ENCODE data around the gene CDR2L. TPM values are rescaled to one million over a fixed set of nuclear protein-coding genes. Genes with fewer than 3 reads are reported as not detected.
A peak's percentile ranks its signal among the peaks of the same experiment; 100 is the strongest.
"Not testable (repeated sequence)": the region's sequence is repeated elsewhere in the genome, so short reads cannot be mapped to it uniquely, and the experiment has no call there.

The CDR2L gene
- total and polyA plus RNA-seq, 3 experiments from 2014 or later: 0.06 to 1.7 (median 1.5) TPM

GRCh38 chr17:74961657-74962350 is 25.6 kb upstream of the CDR2L start:
- DNase-seq: peak; percentile 71 to 86 (median 78)
- no peaks in the 10 kb centered on the region for H3K9me3 Mint-ChIP-seq
- peaks cover 4 to 11% (median 7%) of the 10 kb centered on the region in 3 donors for H3K4me1 Mint-ChIP-seq
- H3K27ac ChIP-seq (ENCODE audit: low read depth, low read length): no peak overlapping the region
- POLR2A ChIA-PET: interaction anchor here (0.6 to 1.2 kb wide), 6 partner anchors 11 to 274 kb away, joined by 3 to 6 read pairs (median 3); partner anchors contain the start of gene HID1
- no peaks in the 10 kb centered on the region for H3K4me1 ChIP-seq (ENCODE audit: insufficient read depth, low read length)
- H3K9me3 ChIP-seq (ENCODE audit: low read length): no peaks in the 10 kb centered on the region
- H3K4me3 ChIP-seq (ENCODE audit: low read length): no peak overlapping the region
- H3K36me3 ChIP-seq (ENCODE audit: insufficient read depth, low read length): no peaks in the 10 kb centered on the region
- no peaks in the 10 kb centered on the region for H3K27me3 ChIP-seq (ENCODE audit: insufficient read depth, low read length, poor library complexity, severe bottlenecking)
- peaks cover 0 to 4% of the 10 kb centered on the region in 2 donors for H3K27me3 Mint-ChIP-seq
- H3K4me3 Mint-ChIP-seq: no peak overlapping the region
- CTCF ChIA-PET: interaction anchor here (0.6 to 6.1 kb wide), 40 partner anchors 9 to 677 kb away, joined by 3 to 84 read pairs (median 6); partner anchors contain the start of genes ARMC7, CDR2L, HID1 and KCTD2
- no peaks in the 10 kb centered on the region for H3K36me3 Mint-ChIP-seq
- H3K27ac Mint-ChIP-seq: peak overlapping the region in 3 of 8 donors; percentile 11 to 77 (median 14)

GRCh38 chr17:74962622-74963394 is 24.6 kb upstream of the CDR2L start:
- H3K27me3 Mint-ChIP-seq: peaks cover 0 to 4% of the 10 kb centered on the region in 2 donors
- no peaks in the 10 kb centered on the region for H3K9me3 ChIP-seq (ENCODE audit: low read length)
- no peaks in the 10 kb centered on the region for H3K4me1 ChIP-seq (ENCODE audit: insufficient read depth, low read length)
- no peak overlapping the region for H3K27ac Mint-ChIP-seq
- H3K27me3 ChIP-seq (ENCODE audit: insufficient read depth, low read length, poor library complexity, severe bottlenecking): no peaks in the 10 kb centered on the region
- DNase-seq: no peak
- H3K4me1 Mint-ChIP-seq: peaks cover 4 to 11% (median 7%) of the 10 kb centered on the region in 3 donors
- H3K4me3 ChIP-seq (ENCODE audit: low read length): no peak overlapping the region
- H3K4me3 Mint-ChIP-seq: no peak overlapping the region
- H3K36me3 ChIP-seq (ENCODE audit: insufficient read depth, low read length): no peaks in the 10 kb centered on the region
- H3K27ac ChIP-seq (ENCODE audit: low read depth, low read length): no peak overlapping the region
- H3K36me3 Mint-ChIP-seq: no peaks in the 10 kb centered on the region
- ChIA-PET CTCF (interaction anchor here (0.5 to 6.1 kb wide), 20 partner anchors 10 to 678 kb away, joined by 3 to 84 read pairs (median 6); partner anchors contain the start of genes HID1, KCTD2, MRPL58 and NT5C), POLR2A (interaction anchor here (0.8 to 1.2 kb wide), 2 partner anchors 43 to 50 kb away, joined by 3 to 6 read pairs; no protein-coding TSS in a partner anchor)
- H3K9me3 Mint-ChIP-seq: no peaks in the 10 kb centered on the region

GRCh38 chr17:74963656-74964055 is 23.8 kb upstream of the CDR2L start:
- Histone ChIP-seq H3K36me3 (ENCODE audit: insufficient read depth, low read length) (no peaks in the 10 kb centered on the region), H3K9me3 (ENCODE audit: low read length) (no peaks in the 10 kb centered on the region), H3K4me3 (ENCODE audit: low read length) (no peak overlapping the region), H3K27ac (ENCODE audit: low read depth, low read length) (no peak overlapping the region), H3K4me1 (ENCODE audit: insufficient read depth, low read length) (no peaks in the 10 kb centered on the region), H3K27me3 (ENCODE audit: insufficient read depth, low read length, poor library complexity, severe bottlenecking) (no peaks in the 10 kb centered on the region)
- H3K4me3 Mint-ChIP-seq: no peak overlapping the region
- H3K9me3 Mint-ChIP-seq: no peaks in the 10 kb centered on the region
- peaks cover 4 to 8% (median 6%) of the 10 kb centered on the region in 3 donors for H3K4me1 Mint-ChIP-seq
- ChIA-PET CTCF (interaction anchor here (1.7 to 4.3 kb wide), 2 partner anchors 173 to 237 kb away, joined by 4 to 55 read pairs; no protein-coding TSS in a partner anchor), POLR2A (no interaction called here)
- no peak for DNase-seq
- no peaks in the 10 kb centered on the region for H3K36me3 Mint-ChIP-seq
- H3K27me3 Mint-ChIP-seq: peaks cover 0 to 4% of the 10 kb centered on the region in 2 donors
- no peak overlapping the region for H3K27ac Mint-ChIP-seq

- H3K27me3 ChIP-seq (ENCODE audit: insufficient read depth, low read length, poor library complexity, severe bottlenecking): no peaks in the 10 kb centered on the region
- Mint-ChIP-seq H3K27ac (no peak overlapping the region), H3K27me3 (peaks cover 0 to 4% of the 10 kb centered on the region in 2 donors), H3K4me1 (peaks cover 4 to 8% (median 6%) of the 10 kb centered on the region in 3 donors), H3K9me3 (no peaks in the 10 kb centered on the region), H3K4me3 (no peak overlapping the region), H3K36me3 (no peaks in the 10 kb centered on the region)
- DNase-seq: no peak
- H3K9me3 ChIP-seq (ENCODE audit: low read length): no peaks in the 10 kb centered on the region
- CTCF ChIA-PET: interaction anchor here (1.7 to 4.3 kb wide), 2 partner anchors 173 to 236 kb away, joined by 4 to 55 read pairs; no protein-coding TSS in a partner anchor
- no peaks in the 10 kb centered on the region for H3K36me3 ChIP-seq (ENCODE audit: insufficient read depth, low read length)
- POLR2A ChIA-PET: no interaction called here
- no peak overlapping the region for H3K4me3 ChIP-seq (ENCODE audit: low read length)
- no peak overlapping the region for H3K27ac ChIP-seq (ENCODE audit: low read depth, low read length)
- no peaks in the 10 kb centered on the region for H3K4me1 ChIP-seq (ENCODE audit: insufficient read depth, low read length)
Observed at GRCh38 chr17:74964246-74964761, 23.1 kb upstream of the CDR2L start.

- CTCF ChIA-PET: no interaction called here
Observed at GRCh38 chr17:74964988-74965622, 22.3 kb upstream of the CDR2L start.

GRCh38 chr17:74968361-74968780 is 19.1 kb upstream of the CDR2L start:
- H3K4me1 Mint-ChIP-seq: peaks cover 6 to 20% (median 8%) of the 10 kb centered on the region in 3 donors
- peaks cover 6% of the 10 kb centered on the region for H3K27me3 ChIP-seq (ENCODE audit: insufficient read depth, low read length, poor library complexity, severe bottlenecking)
- peaks cover 0 to 1% (median 0%) of the 10 kb centered on the region in 3 donors for H3K36me3 Mint-ChIP-seq
- no peaks in the 10 kb centered on the region for H3K9me3 Mint-ChIP-seq
- H3K27me3 Mint-ChIP-seq: peaks cover 2 to 6% of the 10 kb centered on the region in 2 donors
- no peak overlapping the region for H3K27ac ChIP-seq (ENCODE audit: low read depth, low read length)
- no peak overlapping the region for H3K4me3 Mint-ChIP-seq
- ChIA-PET POLR2A (no interaction called here), CTCF (interaction anchor here (1.2 to 1.7 kb wide), 2 partner anchors 44 to 146 kb away, joined by 4 to 5 read pairs; partner anchors contain the start of gene MRPL58)
- no peaks in the 10 kb centered on the region for H3K9me3 ChIP-seq (ENCODE audit: low read length)
- no peak overlapping the region for H3K4me3 ChIP-seq (ENCODE audit: low read length)
- DNase-seq: no peak
- H3K4me1 ChIP-seq (ENCODE audit: insufficient read depth, low read length): peaks cover 13% of the 10 kb centered on the region
- no peaks in the 10 kb centered on the region for H3K36me3 ChIP-seq (ENCODE audit: insufficient read depth, low read length)
- H3K27ac Mint-ChIP-seq: no peak overlapping the region

More at GRCh38 chr17:74964988-74965622, 22.3 kb upstream of the CDR2L start:
- no peaks in the 10 kb centered on the region for H3K4me1 ChIP-seq (ENCODE audit: insufficient read depth, low read length)
- peaks cover 4 to 8% (median 6%) of the 10 kb centered on the region in 3 donors for H3K4me1 Mint-ChIP-seq
- DNase-seq: no peak
- H3K27me3 Mint-ChIP-seq: no peaks in the 10 kb centered on the region
- no peaks in the 10 kb centered on the region for H3K27me3 ChIP-seq (ENCODE audit: insufficient read depth, low read length, poor library complexity, severe bottlenecking)
- H3K36me3 Mint-ChIP-seq: no peaks in the 10 kb centered on the region
- no peaks in the 10 kb centered on the region for H3K9me3 ChIP-seq (ENCODE audit: low read length)
- H3K9me3 Mint-ChIP-seq: no peaks in the 10 kb centered on the region
- POLR2A ChIA-PET: no interaction called here
- H3K36me3 ChIP-seq (ENCODE audit: insufficient read depth, low read length): no peaks in the 10 kb centered on the region
- H3K27ac ChIP-seq (ENCODE audit: low read depth, low read length): no peak overlapping the region
- H3K27ac Mint-ChIP-seq: peak overlapping the region in 2 of 8 donors; percentile 55 to 58
- no peak overlapping the region for H3K4me3 ChIP-seq (ENCODE audit: low read length)
- H3K4me3 Mint-ChIP-seq: no peak overlapping the region

- H3K36me3 ChIP-seq (ENCODE audit: insufficient read depth, low read length); H3K4me3 Mint-ChIP-seq; H3K27me3 Mint-ChIP-seq; H3K36me3 Mint-ChIP-seq; H3K27ac ChIP-seq (ENCODE audit: low read depth, low read length); DNase-seq; H3K27ac Mint-ChIP-seq; H3K4me3 ChIP-seq (ENCODE audit: low read length); H3K27me3 ChIP-seq (ENCODE audit: insufficient read depth, low read length, poor library complexity, severe bottlenecking); H3K9me3 Mint-ChIP-seq; H3K9me3 ChIP-seq (ENCODE audit: low read length): not testable (repeated sequence)
- POLR2A ChIA-PET: interaction anchor here (0.6 to 0.7 kb wide), 2 partner anchors 41 to 302 kb away, joined by 3 to 4 read pairs; no protein-coding TSS in a partner anchor
- CTCF ChIA-PET: interaction anchor here (1.2 to 8.4 kb wide), 2 partner anchors 10 to 145 kb away, joined by 4 to 84 read pairs; no protein-coding TSS in a partner anchor
- H3K4me1 Mint-ChIP-seq: peaks cover 6 to 20% (median 8%) of the 10 kb centered on the region in 3 donors
- peaks cover 13% of the 10 kb centered on the region for H3K4me1 ChIP-seq (ENCODE audit: insufficient read depth, low read length)
Observed at GRCh38 chr17:74969501-74969900, 17.9 kb upstream of the CDR2L start.

Data from CD8-positive, alpha-beta memory T cell (primary cell).